Suprapubic skin (tissue), 3 donors: ENCODE measurements around the gene EIF3B.

Source experiments
- CTCF ChIP-seq, 2 donors: fragments of 200-600 bp in 1 of 2; fragments of 450-650 bp in 1 of 2; sonication (generic) in 1 of 2; IDR thresholded peaks; one replicate each; pipeline ENCODE4 v1.5.1; 2016 to 2019; ENCODE audit warnings: antibody characterized with exemption in 2 of 2, mild to moderate bottlenecking in 1 of 2, moderate library complexity in 1 of 2
- POLR2AphosphoS5 ChIP-seq, 3 donors: sonication (generic); formaldehyde crosslinking; IDR thresholded peaks; one replicate each; pipeline ENCODE4 v1.6.1; 2017; ENCODE audit warnings: antibody characterized with exemption in 3 of 3

DNA sequence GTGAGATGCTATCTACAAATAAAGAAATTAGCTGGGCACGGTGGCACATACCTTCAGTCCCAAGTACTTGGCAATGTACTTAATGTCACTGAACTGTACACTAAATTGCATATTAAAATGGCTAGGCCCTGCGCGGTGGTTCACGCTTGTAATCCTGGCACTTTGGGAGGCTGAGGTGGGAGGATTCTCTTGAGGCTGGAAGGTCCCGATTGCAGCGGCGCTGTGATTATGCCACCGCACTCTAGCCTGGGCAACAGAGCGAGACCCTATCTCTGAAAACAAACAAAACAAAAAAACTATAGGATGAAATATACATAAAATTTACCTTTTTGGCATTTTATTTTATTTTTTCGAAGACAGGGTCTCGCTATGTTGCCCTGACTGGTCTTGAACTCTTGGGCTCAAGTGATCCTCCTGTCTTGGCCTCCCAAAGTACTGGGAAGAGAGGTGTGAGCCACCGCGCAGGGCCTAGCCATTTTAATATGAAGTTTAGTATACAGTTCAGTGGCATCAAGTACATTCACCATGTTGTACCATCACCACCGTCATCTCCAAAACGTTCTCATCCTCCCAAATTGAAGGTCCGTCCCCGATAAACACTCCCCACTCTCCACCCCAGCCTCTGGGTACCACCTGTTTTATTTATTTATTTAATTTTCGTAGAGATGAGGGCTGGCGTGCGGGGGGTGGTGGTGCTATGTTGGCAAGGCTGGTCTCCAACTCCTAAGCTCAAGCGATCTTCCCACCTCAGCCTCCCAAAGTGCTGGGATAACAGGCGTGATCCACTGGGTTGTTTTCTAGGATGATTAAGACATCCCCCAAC, 1.3 kb upstream of the EIF3B start:
- TF ChIP-seq CTCF (IDR thresholded peaks at IDR 0.05) = no peak
- TF ChIP-seq POLR2AphosphoS5 (IDR thresholded peaks at IDR 0.05) = no peak
